HUES48 (cell line): Measurements from ENCODE around the gene ACBD3.

ENCODE experiments used
- H3K27ac ChIP-seq: one replicate; pipeline ENCODE4 v1.7.0; 2013; ENCODE audit warnings: low read depth, low read length, inconsistent platforms
- H3K27me3 ChIP-seq: 2 replicates; pipeline ENCODE4 v1.6.1; 2013; ENCODE audit warnings: mild to moderate bottlenecking, low read length; ENCODE audit not compliant: control insufficient read depth, insufficient read depth
- H3K36me3 ChIP-seq: 2 replicates; pipeline ENCODE4 v1.6.1; 2013; ENCODE audit warnings: low read length; ENCODE audit not compliant: control insufficient read depth, insufficient read depth
- H3K4me1 ChIP-seq: 2 replicates; pipeline ENCODE4 v1.6.1; 2013; ENCODE audit warnings: mild to moderate bottlenecking, low read length; ENCODE audit not compliant: control insufficient read depth, insufficient read depth
- H3K4me3 ChIP-seq: 2 replicates; pipeline ENCODE4 v1.5.1; 2013; ENCODE audit warnings: mild to moderate bottlenecking, low read depth, low read length
- H3K9ac ChIP-seq: 2 replicates; pipeline ENCODE4 v1.6.1; 2013; ENCODE audit warnings: mild to moderate bottlenecking, low read depth, low read length, moderate library complexity
- H3K9me3 ChIP-seq: 2 replicates; pipeline ENCODE4 v1.6.1; 2013; ENCODE audit warnings: low read length; ENCODE audit not compliant: control insufficient read depth, insufficient read depth

The ACBD3 gene

DNA sequence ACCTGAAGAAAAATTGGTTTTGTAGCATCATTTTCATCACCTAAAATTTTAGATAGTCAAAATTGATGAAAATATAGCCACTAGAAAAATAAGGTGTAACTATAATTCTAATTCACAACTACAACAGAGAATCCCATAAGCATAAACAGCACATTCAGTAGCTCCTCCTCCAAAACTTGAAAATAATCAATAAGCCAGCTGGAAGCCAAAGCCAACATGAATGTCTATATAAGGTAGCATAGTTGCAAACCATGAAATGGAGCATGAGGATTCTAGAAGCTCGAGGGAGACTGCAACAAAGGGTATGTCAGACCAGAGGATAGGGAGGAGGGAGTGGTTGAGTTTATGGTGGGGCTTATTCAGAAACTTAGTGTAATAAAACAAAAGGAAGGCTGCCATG, 22.4 kb downstream of the ACBD3 start:
- H3K27me3 ChIP-seq = no peaks in the 10 kb centered on the region
- no peaks in the 10 kb centered on the region for H3K9me3 ChIP-seq
- peaks cover 66% of the 10 kb centered on the region for H3K36me3 ChIP-seq
- H3K27ac ChIP-seq = no peak overlapping the region
- no peak overlapping the region for H3K4me3 ChIP-seq
- no peaks in the 10 kb centered on the region for H3K4me1 ChIP-seq
- no peak overlapping the region for H3K9ac ChIP-seq

DNA sequence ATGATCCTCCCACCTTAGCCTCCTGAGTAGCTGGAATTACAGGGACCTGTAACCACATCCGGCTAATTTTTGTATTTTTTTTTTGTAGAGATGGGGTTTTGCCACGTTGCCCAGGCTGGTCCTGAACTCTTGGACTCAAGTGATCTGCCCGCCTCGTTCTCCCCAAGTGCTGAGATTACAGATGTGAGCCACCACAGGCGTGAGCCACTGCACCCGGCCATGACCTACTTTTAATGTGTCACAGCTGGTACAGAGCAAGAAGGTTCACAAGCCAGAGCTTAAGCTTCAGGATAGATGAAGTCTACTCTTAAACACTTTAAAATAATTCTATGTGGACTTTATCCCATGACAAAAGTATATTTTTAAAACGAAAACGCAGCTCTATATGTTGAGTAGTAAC, 23.6 kb downstream of the ACBD3 start:
- H3K9me3 ChIP-seq = no peaks in the 10 kb centered on the region
- no peak overlapping the region for H3K9ac ChIP-seq
- H3K36me3 ChIP-seq = peaks cover 78% of the 10 kb centered on the region
- H3K27ac ChIP-seq = no peak overlapping the region
- H3K4me3 ChIP-seq = no peak overlapping the region
- no peaks in the 10 kb centered on the region for H3K27me3 ChIP-seq
- no peaks in the 10 kb centered on the region for H3K4me1 ChIP-seq

DNA sequence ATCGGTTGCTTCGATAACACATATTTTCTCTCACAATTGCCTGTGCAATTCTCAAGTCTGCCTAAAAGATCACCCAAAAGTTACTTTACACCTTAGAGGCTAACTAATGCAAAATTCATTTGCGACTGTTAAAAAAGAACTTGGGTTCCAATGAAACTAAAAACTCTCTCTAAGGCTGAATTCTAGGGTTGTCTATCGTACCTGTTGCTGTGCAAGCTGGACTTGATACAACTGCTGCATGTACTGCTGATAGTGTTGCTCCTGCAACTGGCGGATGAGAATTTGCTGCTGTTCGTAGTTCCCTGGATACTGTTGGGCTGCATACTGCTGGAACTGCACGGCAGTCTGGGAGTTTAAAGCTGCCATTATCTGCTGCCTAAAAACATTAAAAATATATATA, 27.6 kb downstream of the ACBD3 start:
- H3K4me1 ChIP-seq = no peaks in the 10 kb centered on the region

DNA sequence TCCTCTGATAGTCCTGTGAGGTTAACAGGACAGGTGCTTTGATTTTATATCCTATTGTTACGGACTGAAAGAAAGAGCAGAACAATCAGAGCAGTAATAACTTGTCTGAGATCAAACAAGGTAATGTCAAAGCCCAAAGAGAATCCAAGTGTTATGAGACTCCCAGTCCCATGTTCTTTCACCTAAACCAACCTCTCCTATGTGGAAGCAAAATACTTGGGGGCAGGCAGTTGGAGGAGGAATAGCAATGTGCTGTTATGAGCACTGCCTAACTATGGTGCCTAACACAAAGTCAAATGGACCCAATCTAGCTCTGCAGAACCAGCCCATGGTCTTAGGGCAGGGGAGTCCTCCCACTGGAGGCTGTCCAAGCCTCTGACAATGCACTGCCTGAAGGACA, 28.1 kb downstream of the ACBD3 start:
- Histone ChIP-seq H3K9me3 (no peaks in the 10 kb centered on the region), H3K27ac (no peak overlapping the region), H3K9ac (no peak overlapping the region), H3K4me3 (no peak overlapping the region), H3K36me3 (peaks cover 89% of the 10 kb centered on the region), H3K4me1 (no peaks in the 10 kb centered on the region), H3K27me3 (no peaks in the 10 kb centered on the region)

More for the DNA sequence above, 27.6 kb downstream of the ACBD3 start:
- Histone ChIP-seq H3K27me3 (no peaks in the 10 kb centered on the region), H3K9me3 (no peaks in the 10 kb centered on the region), H3K9ac (no peak overlapping the region), H3K36me3 (peaks cover 89% of the 10 kb centered on the region), H3K4me3 (no peak overlapping the region), H3K27ac (no peak overlapping the region)

DNA sequence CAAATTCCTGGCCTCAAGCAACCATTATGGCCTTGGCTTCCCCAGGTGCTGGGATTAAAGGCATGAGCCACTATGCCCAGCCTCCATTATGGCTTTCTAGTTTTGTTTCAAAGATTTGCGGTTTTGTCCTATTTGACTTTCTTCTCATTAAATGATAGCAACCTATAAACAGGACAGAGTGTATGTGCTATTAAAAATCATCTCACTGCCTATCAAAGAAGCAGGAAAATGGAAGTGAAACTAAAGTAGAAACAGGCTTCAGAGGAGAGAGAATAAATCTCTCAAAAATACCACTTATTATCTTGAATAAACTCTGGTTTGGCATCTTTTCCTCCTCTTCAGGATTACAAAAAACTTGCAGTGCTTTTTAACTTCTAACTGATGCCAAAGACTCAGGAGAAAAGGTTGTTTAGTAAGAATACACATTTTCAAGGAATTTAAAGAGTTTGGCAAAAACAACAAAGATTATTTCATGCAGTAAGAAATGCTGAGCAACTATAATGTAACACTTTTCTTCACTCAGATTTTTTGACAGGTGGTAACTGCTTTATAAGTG, 28.7 kb downstream of the ACBD3 start:
- Histone ChIP-seq H3K9ac (no peak overlapping the region), H3K4me3 (no peak overlapping the region), H3K9me3 (no peaks in the 10 kb centered on the region), H3K27ac (no peak overlapping the region), H3K4me1 (no peaks in the 10 kb centered on the region), H3K36me3 (peaks cover 89% of the 10 kb centered on the region), H3K27me3 (no peaks in the 10 kb centered on the region)

DNA sequence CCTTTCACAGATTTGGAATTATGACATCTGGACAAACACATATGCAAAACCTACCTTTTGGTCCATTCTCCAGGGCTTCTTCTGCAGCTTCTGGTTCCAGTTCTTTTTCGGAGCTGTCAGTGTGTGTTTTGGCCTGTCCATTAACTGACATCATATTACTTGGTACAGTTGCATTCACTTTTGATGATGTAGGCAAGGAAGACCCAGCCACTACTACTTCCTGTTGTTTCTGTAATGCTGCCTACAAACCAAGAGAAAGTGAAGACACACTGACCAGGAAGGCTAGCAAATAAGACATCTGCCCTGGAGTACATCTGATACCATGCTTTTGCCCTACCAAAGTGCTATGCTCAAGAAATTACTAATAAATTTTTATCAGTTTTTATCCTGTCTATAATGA, 31.9 kb downstream of the ACBD3 start:
- no peaks in the 10 kb centered on the region for H3K27me3 ChIP-seq
- H3K9me3 ChIP-seq = no peaks in the 10 kb centered on the region
- no peaks in the 10 kb centered on the region for H3K4me1 ChIP-seq
- H3K4me3 ChIP-seq = no peak overlapping the region
- peaks cover 80% of the 10 kb centered on the region for H3K36me3 ChIP-seq
- no peak overlapping the region for H3K9ac ChIP-seq
- H3K27ac ChIP-seq = no peak overlapping the region

DNA sequence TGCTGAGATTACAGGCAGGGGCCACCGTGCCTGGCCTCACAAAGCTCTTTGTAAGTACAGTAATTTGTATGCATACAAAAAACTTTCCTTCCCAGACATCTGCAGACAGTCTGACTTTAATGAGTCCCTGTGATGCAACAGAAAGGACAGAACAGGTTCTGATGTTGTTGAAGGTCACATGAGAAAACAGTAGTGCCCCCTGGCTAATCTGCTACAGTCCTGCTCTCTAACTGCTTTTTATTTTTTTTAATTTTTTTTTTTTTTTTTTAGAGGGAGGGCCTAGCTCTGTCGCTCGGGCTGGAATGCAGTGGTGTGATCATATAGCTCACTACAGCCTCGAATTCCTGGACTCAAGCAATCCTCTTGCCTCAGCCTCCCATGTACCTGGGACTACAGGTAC, 36.7 kb downstream of the ACBD3 start:
- Histone ChIP-seq H3K27ac (no peak overlapping the region), H3K27me3 (no peaks in the 10 kb centered on the region), H3K4me1 (no peaks in the 10 kb centered on the region), H3K9me3 (no peaks in the 10 kb centered on the region), H3K4me3 (no peak overlapping the region), H3K36me3 (peaks cover 83% of the 10 kb centered on the region), H3K9ac (no peak overlapping the region)

DNA sequence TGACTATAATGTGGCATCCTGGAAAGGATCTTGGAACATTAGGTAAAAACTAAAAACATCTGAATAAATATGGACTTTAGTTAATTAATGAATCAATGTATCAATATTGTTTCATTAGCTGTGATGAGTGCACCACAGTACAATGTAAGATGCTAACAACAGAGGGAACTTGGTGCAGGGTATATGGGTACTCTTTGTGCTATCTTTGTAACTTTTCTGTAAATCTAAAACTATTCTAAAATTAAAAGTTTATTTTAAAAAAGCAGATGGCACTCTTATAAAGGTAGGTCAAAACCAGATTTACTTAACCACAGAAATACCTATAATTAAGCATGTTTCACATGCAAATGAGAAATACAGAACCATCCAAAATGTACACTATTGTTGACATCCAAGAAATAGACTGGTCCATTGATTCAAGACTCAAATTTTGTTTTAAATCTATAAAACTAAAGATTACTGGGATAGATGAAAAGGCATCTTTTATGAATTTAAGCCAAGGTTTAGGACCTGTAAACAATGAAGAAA, 38.4 kb downstream of the ACBD3 start:
- no peak overlapping the region for H3K9ac ChIP-seq
- H3K27ac ChIP-seq = no peak overlapping the region
- H3K36me3 ChIP-seq = peaks cover 75% of the 10 kb centered on the region
- no peaks in the 10 kb centered on the region for H3K4me1 ChIP-seq
- no peak overlapping the region for H3K4me3 ChIP-seq
- H3K9me3 ChIP-seq = peaks cover 2% of the 10 kb centered on the region; the same call in 1 of the 2 replicates
- H3K27me3 ChIP-seq = no peaks in the 10 kb centered on the region

DNA sequence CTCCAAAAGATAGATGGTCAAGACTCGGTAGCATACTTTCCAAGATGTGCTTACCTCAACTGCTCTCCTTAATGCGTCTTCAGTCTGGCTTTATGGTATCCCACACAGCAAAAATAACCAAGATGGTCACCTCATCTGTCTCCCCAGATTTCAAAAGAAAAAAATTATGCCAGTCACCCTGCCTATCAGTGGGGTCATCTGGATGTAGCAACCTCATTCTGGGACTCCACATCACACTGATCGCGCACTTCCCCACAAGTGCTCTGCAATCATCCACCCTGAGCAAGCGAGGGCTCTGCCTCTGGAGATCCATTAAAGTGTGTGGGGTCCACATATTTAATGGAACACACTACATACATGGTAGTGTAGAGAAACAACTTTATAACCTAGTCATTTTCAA, 42.5 kb downstream of the ACBD3 start:
- no peaks in the 10 kb centered on the region for H3K27me3 ChIP-seq
- H3K9ac ChIP-seq = no peak overlapping the region
- peaks cover 2% of the 10 kb centered on the region; the same call in 1 of the 2 replicates for H3K9me3 ChIP-seq
- no peak overlapping the region for H3K4me3 ChIP-seq
- H3K4me1 ChIP-seq = no peaks in the 10 kb centered on the region
- H3K36me3 ChIP-seq = peaks cover 50% of the 10 kb centered on the region
- H3K27ac ChIP-seq = no peak overlapping the region

DNA sequence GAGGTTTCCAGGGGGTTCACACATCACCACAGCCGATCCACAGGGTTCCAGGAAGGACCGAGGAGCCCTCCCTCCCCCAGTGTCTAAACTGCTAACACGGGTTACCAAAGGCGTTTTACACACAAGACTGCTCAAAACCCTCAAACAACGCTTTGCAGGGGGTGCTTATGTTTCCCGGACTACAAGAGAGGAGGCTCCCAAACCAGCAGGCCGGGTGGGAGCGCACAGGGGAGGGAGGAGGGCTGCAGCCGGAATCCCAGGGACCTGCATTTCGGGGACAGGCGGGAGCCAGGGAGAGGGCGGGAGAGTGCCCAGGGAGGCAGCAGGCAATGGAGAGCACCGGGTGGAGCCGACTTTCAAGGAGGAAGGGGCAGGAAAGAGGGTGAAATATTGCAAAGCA, 50.8 kb downstream of the ACBD3 start:
- Histone ChIP-seq H3K36me3 (no peaks in the 10 kb centered on the region), H3K4me3 (no peak overlapping the region), H3K9ac (no peak overlapping the region), H3K27me3 (no peaks in the 10 kb centered on the region), H3K27ac (no peak overlapping the region), H3K9me3 (no peaks in the 10 kb centered on the region), H3K4me1 (peaks cover 19% of the 10 kb centered on the region; the same call in 1 of the 2 replicates)

DNA sequence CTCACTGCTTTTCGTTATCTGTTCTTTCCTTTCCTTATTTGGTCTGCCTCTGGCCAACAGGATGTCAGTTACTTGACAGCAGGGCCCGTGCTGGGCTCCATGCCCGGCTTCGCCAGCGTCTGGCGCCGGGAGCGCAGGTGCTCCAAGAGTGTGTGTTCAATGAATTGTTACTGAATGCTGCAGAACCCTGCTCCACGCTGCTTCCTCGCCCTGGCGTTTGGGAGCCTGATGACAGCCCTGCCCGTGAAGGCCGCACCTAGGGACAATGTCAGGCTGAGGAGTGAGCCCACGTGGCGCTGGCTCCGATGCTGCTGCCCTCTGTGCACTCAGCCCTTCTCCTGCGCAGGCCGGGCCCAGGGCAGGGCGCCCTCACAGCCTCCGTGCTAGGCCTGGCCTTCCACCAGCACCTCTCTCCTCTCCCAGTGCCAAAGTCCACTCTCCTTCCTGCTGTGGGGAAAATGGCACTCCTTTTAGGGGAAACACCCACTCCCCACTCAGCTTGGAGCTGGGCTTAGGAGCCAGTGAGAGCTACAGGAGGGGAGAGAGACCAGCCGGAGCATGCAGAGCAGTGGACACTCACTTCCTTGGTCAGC, 51.4 kb downstream of the ACBD3 start:
- no peak overlapping the region for H3K27ac ChIP-seq
- H3K36me3 ChIP-seq = no peaks in the 10 kb centered on the region
- no peaks in the 10 kb centered on the region for H3K27me3 ChIP-seq
- H3K9me3 ChIP-seq = no peaks in the 10 kb centered on the region
- no peak overlapping the region for H3K4me3 ChIP-seq
- peaks cover 19% of the 10 kb centered on the region; the same call in 1 of the 2 replicates for H3K4me1 ChIP-seq
- no peak overlapping the region for H3K9ac ChIP-seq
